COR-L47 (cell line): ENCODE results near the gene CSHL1.
"Not testable (repeated sequence)": the region's sequence is repeated elsewhere in the genome, so short reads cannot be mapped to it uniquely, and the experiment has no call there.

ENCODE experiments used
- DNase-seq: peaks from one replicate; lab custom pipeline; 2025; lab: John Stamatoyannopoulos, UW

The CSHL1 gene

GRCh38 chr17:63889026-63889848 is 21.8 kb downstream of the CSHL1 start:
- DNase-seq = peak; percentile 5

GRCh38 chr17:63885119-63885518 is 25.9 kb downstream of the CSHL1 start:
- DNase-seq = not testable (repeated sequence)

GRCh38 chr17:63882626-63883126 is 28.4 kb downstream of the CSHL1 start:
- not testable (repeated sequence) for DNase-seq

GRCh38 chr17:63881935-63882601 is 29.0 kb downstream of the CSHL1 start, which contains the start of gene GH2:
GH2 (minus strand) TSS chr17:63881944; CDS start chr17:63881801, 143 bp downstream.
- DNase-seq = peak; percentile 20

- DNase-seq = not testable (repeated sequence)
Measured at GRCh38 chr17:63881337-63881736, 29.7 kb downstream of the CSHL1 start.

- DNase-seq = no peak
Measured at GRCh38 chr17:63880706-63881105, 30.4 kb downstream of the CSHL1 start.

- not testable (repeated sequence) for DNase-seq
Measured at GRCh38 chr17:63878413-63878812, 32.6 kb downstream of the CSHL1 start.

GRCh38 chr17:63874693-63875092 is 36.4 kb downstream of the CSHL1 start:
- not testable (repeated sequence) for DNase-seq

- not testable (repeated sequence) for DNase-seq
Measured at GRCh38 chr17:63874061-63874626, 36.9 kb downstream of the CSHL1 start.

- DNase-seq = not testable (repeated sequence)
Measured at GRCh38 chr17:63873577-63873976, 37.5 kb downstream of the CSHL1 start, which contains the start of gene CSH2. CSH2 (minus strand) TSS chr17:63873677; CDS start chr17:63873614, 63 bp downstream.

GRCh38 chr17:63871646-63872365 is 39.3 kb downstream of the CSHL1 start:
- not testable (repeated sequence) for DNase-seq

- not testable (repeated sequence) for DNase-seq
Measured at GRCh38 chr17:63870292-63870665, 40.8 kb downstream of the CSHL1 start.

GRCh38 chr17:63869491-63870291 is 41.4 kb downstream of the CSHL1 start:
- not testable (repeated sequence) for DNase-seq

GRCh38 chr17:63866625-63867024 is 44.4 kb downstream of the CSHL1 start:
- DNase-seq = not testable (repeated sequence)
